ENCODE results near the gene FNBP1.

- TF ChIP-seq, protein P1, sequence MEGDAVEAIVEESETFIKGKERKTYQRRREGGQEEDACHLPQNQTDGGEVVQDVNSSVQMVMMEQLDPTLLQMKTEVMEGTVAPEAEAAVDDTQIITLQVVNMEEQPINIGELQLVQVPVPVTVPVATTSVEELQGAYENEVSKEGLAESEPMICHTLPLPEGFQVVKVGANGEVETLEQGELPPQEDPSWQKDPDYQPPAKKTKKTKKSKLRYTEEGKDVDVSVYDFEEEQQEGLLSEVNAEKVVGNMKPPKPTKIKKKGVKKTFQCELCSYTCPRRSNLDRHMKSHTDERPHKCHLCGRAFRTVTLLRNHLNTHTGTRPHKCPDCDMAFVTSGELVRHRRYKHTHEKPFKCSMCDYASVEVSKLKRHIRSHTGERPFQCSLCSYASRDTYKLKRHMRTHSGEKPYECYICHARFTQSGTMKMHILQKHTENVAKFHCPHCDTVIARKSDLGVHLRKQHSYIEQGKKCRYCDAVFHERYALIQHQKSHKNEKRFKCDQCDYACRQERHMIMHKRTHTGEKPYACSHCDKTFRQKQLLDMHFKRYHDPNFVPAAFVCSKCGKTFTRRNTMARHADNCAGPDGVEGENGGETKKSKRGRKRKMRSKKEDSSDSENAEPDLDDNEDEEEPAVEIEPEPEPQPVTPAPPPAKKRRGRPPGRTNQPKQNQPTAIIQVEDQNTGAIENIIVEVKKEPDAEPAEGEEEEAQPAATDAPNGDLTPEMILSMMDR (IDR thresholded peaks at IDR 0.05 in 4 of 5, conservative IDR thresholded peaks at IDR 0.05 in 1 of 5): no peak
- no peak for TF ChIP-seq POLR2A (IDR thresholded peaks at IDR 0.05)
Measured at GRCh38 chr9:129898185-129898584, 144.8 kb downstream of the FNBP1 start.
